Endodermal cell (in vitro differentiated cells): ENCODE measurements around the gene MT1H. TPM values are rescaled to one million over a fixed set of nuclear protein-coding genes. Genes with fewer than 3 reads are reported as not detected.
A peak's percentile ranks its signal among the peaks of the same experiment; 100 is the strongest.

Experiments used
- DNase-seq: peaks from one replicate; pipeline ENCODE4 v3.0.0-alpha.2; 2017
- H3K27ac ChIP-seq: 2 replicates; pipeline ENCODE4 v1.5.1; 2013; ENCODE audit warnings: mild to moderate bottlenecking, low read depth, low read length, moderate library complexity
- H3K27me3 ChIP-seq: 2 replicates; pipeline ENCODE4 v1.6.1; 2013; ENCODE audit warnings: mild to moderate bottlenecking, low read length, moderate library complexity; ENCODE audit not compliant: insufficient read depth, control insufficient read depth, poor library complexity, severe bottlenecking
- H3K36me3 ChIP-seq: 2 replicates; pipeline ENCODE4 v1.7.0; 2013; ENCODE audit warnings: mild to moderate bottlenecking, low read length, moderate library complexity; ENCODE audit not compliant: control insufficient read depth, insufficient read depth
- H3K4me1 ChIP-seq: one replicate; pipeline ENCODE4 v1.7.0; 2013; ENCODE audit warnings: low read length; ENCODE audit not compliant: control insufficient read depth, insufficient read depth
- H3K4me3 ChIP-seq: 2 replicates; pipeline ENCODE4 v1.5.1; 2013; ENCODE audit warnings: mild to moderate bottlenecking, low read length, moderate library complexity
- H3K9ac ChIP-seq: 2 replicates; pipeline ENCODE4 v1.6.1; 2013; ENCODE audit warnings: mild to moderate bottlenecking, low read length, moderate library complexity; ENCODE audit not compliant: poor library complexity, severe bottlenecking; ENCODE audit errors: extremely low read depth
- H3K9me3 ChIP-seq: 2 replicates; pipeline ENCODE4 v1.6.1; 2013; ENCODE audit warnings: mild to moderate bottlenecking, low read length, moderate library complexity; ENCODE audit not compliant: control insufficient read depth
- H3K27ac Mint-ChIP-seq: 2 replicates; pipeline ENCODE4 v1.8.0; 2020; ENCODE audit warnings: mixed read lengths
- H3K27me3 Mint-ChIP-seq: 2 replicates; pipeline ENCODE4 v1.8.0; 2021; ENCODE audit warnings: mild to moderate bottlenecking, mixed read lengths; ENCODE audit not compliant: insufficient read depth
- H3K36me3 Mint-ChIP-seq: 2 replicates; pipeline ENCODE4 v1.8.0; 2020; ENCODE audit warnings: low read depth, mixed read lengths
- H3K4me1 Mint-ChIP-seq: 2 replicates; pipeline ENCODE4 v1.8.0; 2020; ENCODE audit warnings: mixed read lengths
- H3K4me3 Mint-ChIP-seq: 2 replicates; pipeline ENCODE4 v1.8.0; 2020; ENCODE audit warnings: mild to moderate bottlenecking, moderate library complexity, mixed read lengths
- H3K9me3 Mint-ChIP-seq: 2 replicates; pipeline ENCODE4 v1.8.0; 2020; ENCODE audit warnings: mild to moderate bottlenecking, mixed read lengths
- CTCF ChIP-seq: fragments of 200-600 bp; sonication (generic); conservative IDR thresholded peaks from 2 replicates; pipeline ENCODE4 v1.5.0; 2021; ENCODE audit warnings: antibody characterized with exemption, mild to moderate bottlenecking
- WGBS, 2 experiments: methylation state at CpG; one replicate each; pipeline versions ENCODE4 v1.1.5 to v1.1.7; 2013; ENCODE audit warnings: missing lambda C conversion rate in 2 of 2, mixed read lengths in 1 of 2; ENCODE audit not compliant: insufficient coverage in 1 of 2, insufficient read length in 1 of 2; 5-methylcytosine and 5-hydroxymethylcytosine counted together
- total RNA-seq, 2 donors: library from RNA; stranded (reverse); fragmentation: NEBNext Ultra II Directional in 1 of 2; extraction: Animal tissue kit (Norgen Biotek cat#: 25700) in 1 of 2; gene quantifications; 2 replicates in 1 of 2; 3 replicates in 1 of 2; pipeline ENCODE4 v1.2.1, GENCODE V29; 2021

Gene MT1H
- total RNA-seq, 2 donors from 2014 or later = 1.6 TPM; not detected in 1

- WGBS, 2 experiments = 80 to 84% methylated on average over 3 to 5 of the region's 5 CpGs
- H3K9me3 ChIP-seq = no peaks in the 10 kb centered on the region
- H3K9me3 Mint-ChIP-seq = peaks cover 12% of the 10 kb centered on the region
- no peaks in the 10 kb centered on the region for H3K4me1 ChIP-seq
- peak; percentile 16 for TF ChIP-seq CTCF
- peak; percentile 51 for DNase-seq
- no peaks in the 10 kb centered on the region for H3K36me3 Mint-ChIP-seq
- no peak overlapping the region for H3K4me3 ChIP-seq
- no peak overlapping the region for H3K27ac ChIP-seq
- H3K27ac Mint-ChIP-seq = no peak overlapping the region
- peaks cover 50% of the 10 kb centered on the region for H3K27me3 ChIP-seq
- no peak overlapping the region for H3K4me3 Mint-ChIP-seq
- H3K36me3 ChIP-seq = no peaks in the 10 kb centered on the region
- no peak overlapping the region for H3K9ac ChIP-seq
- peaks cover 4% of the 10 kb centered on the region for H3K4me1 Mint-ChIP-seq
- peaks cover 33% of the 10 kb centered on the region for H3K27me3 Mint-ChIP-seq
Measured at GRCh38 chr16:56683424-56684172, 14.0 kb downstream of the MT1H start.

GRCh38 chr16:56684256-56684925, 14.8 kb downstream of the MT1H start:
- Mint-ChIP-seq H3K27me3 (peaks cover 32% of the 10 kb centered on the region), H3K36me3 (no peaks in the 10 kb centered on the region), H3K27ac (no peak overlapping the region), H3K4me3 (no peak overlapping the region), H3K4me1 (peaks cover 4% of the 10 kb centered on the region), H3K9me3 (peaks cover 12% of the 10 kb centered on the region)
- Histone ChIP-seq H3K4me3 (no peak overlapping the region), H3K27ac (no peak overlapping the region), H3K9me3 (no peaks in the 10 kb centered on the region), H3K36me3 (no peaks in the 10 kb centered on the region), H3K27me3 (peaks cover 42% of the 10 kb centered on the region), H3K4me1 (no peaks in the 10 kb centered on the region), H3K9ac (no peak overlapping the region)
- no peak for TF ChIP-seq CTCF
- 60 to 63% methylated on average over 1 to 4 of the region's 4 CpGs for WGBS, 2 experiments
- no peak for DNase-seq

GRCh38 chr16:56684926-56685590, 15.4 kb downstream of the MT1H start:
- H3K9me3 ChIP-seq = no peaks in the 10 kb centered on the region
- TF ChIP-seq CTCF = no peak
- peaks cover 35% of the 10 kb centered on the region for H3K27me3 ChIP-seq
- DNase-seq = no peak
- Mint-ChIP-seq H3K4me1 (peaks cover 4% of the 10 kb centered on the region), H3K9me3 (peaks cover 12% of the 10 kb centered on the region), H3K27me3 (peaks cover 32% of the 10 kb centered on the region), H3K36me3 (no peaks in the 10 kb centered on the region), H3K4me3 (no peak overlapping the region), H3K27ac (no peak overlapping the region)
- WGBS, 2 experiments = 88 to 94% methylated on average over 4 of the region's 4 CpGs
- H3K36me3 ChIP-seq = no peaks in the 10 kb centered on the region
- H3K4me1 ChIP-seq = no peaks in the 10 kb centered on the region
- H3K27ac ChIP-seq = no peak overlapping the region
- H3K9ac ChIP-seq = no peak overlapping the region
- no peak overlapping the region for H3K4me3 ChIP-seq
